Trophoblast cell (in vitro differentiated cells and primary cell): ENCODE results near the gene JUP.

Source experiments
- DNase-seq, 2 donors: peaks; one replicate each; pipeline ENCODE4 v3.0.0-alpha.2; 2016
- H2AFZ ChIP-seq: 2 replicates; pipeline ENCODE4 v1.6.1; 2013; ENCODE audit warnings: low read length, moderate library complexity, mild to moderate bottlenecking; ENCODE audit not compliant: insufficient read depth, poor library complexity
- H2AK5ac ChIP-seq: 2 replicates; pipeline ENCODE4 v1.6.1; 2013; ENCODE audit warnings: mild to moderate bottlenecking, low read length
- H2BK120ac ChIP-seq: 2 replicates; pipeline ENCODE4 v1.6.1; 2013; ENCODE audit warnings: low read length, mild to moderate bottlenecking, moderate library complexity; ENCODE audit not compliant: insufficient read depth, poor library complexity
- H2BK12ac ChIP-seq: 2 replicates; pipeline ENCODE4 v1.6.1; 2013; ENCODE audit warnings: mild to moderate bottlenecking, low read length, moderate library complexity
- H2BK5ac ChIP-seq: 2 replicates; pipeline ENCODE4 v1.6.1; 2013; ENCODE audit warnings: low read length, low read depth, moderate library complexity, mild to moderate bottlenecking; ENCODE audit not compliant: poor library complexity
- H3K14ac ChIP-seq: 2 replicates; pipeline ENCODE4 v1.6.1; 2013; ENCODE audit warnings: mild to moderate bottlenecking, low read length
- H3K18ac ChIP-seq: 2 replicates; pipeline ENCODE4 v1.6.1; 2013; ENCODE audit warnings: mild to moderate bottlenecking, low read length
- H3K23ac ChIP-seq: 2 replicates; pipeline ENCODE4 v1.6.1; 2013; ENCODE audit warnings: low read length
- H3K27ac ChIP-seq: 2 replicates; pipeline ENCODE4 v1.5.1; 2013; ENCODE audit warnings: low read depth, mild to moderate bottlenecking, inconsistent platforms, low read length, moderate library complexity
- H3K27me3 ChIP-seq: 2 replicates; pipeline ENCODE4 v1.6.1; 2013; ENCODE audit warnings: inconsistent platforms, mild to moderate bottlenecking, low read length, moderate library complexity; ENCODE audit not compliant: insufficient read depth
- H3K36me3 ChIP-seq, 2 experiments: 1 replicate in 1 of 2; 2 replicates in 1 of 2; pipeline ENCODE4 v1.6.1; 2013; ENCODE audit warnings: low read length in 2 of 2, mild to moderate bottlenecking in 2 of 2, moderate library complexity in 1 of 2; ENCODE audit not compliant: insufficient read depth in 2 of 2, control insufficient read depth in 1 of 2
- H3K4ac ChIP-seq: 2 replicates; pipeline ENCODE4 v1.6.1; 2013; ENCODE audit warnings: low read depth, mild to moderate bottlenecking, low read length, moderate library complexity
- H3K4me1 ChIP-seq, 2 experiments: 1 replicate in 1 of 2; 2 replicates in 1 of 2; pipeline ENCODE4 v1.6.1; 2013; ENCODE audit warnings: low read length in 2 of 2, mild to moderate bottlenecking in 2 of 2, moderate library complexity in 1 of 2; ENCODE audit not compliant: insufficient read depth in 2 of 2, control insufficient read depth in 1 of 2
- H3K4me2 ChIP-seq: 2 replicates; pipeline ENCODE4 v1.6.1; 2013; ENCODE audit warnings: inconsistent platforms, mild to moderate bottlenecking, low read length, moderate library complexity
- H3K4me3 ChIP-seq: 2 replicates; pipeline ENCODE4 v1.5.1; 2013; ENCODE audit warnings: mild to moderate bottlenecking, low read depth, low read length, inconsistent platforms
- H3K79me1 ChIP-seq: one replicate; pipeline ENCODE4 v1.6.1; 2013; ENCODE audit warnings: low read length
- H3K79me2 ChIP-seq: 2 replicates; pipeline ENCODE4 v1.6.1; 2013; ENCODE audit warnings: low read length, mild to moderate bottlenecking; ENCODE audit not compliant: control insufficient read depth, insufficient read depth, poor library complexity
- H3K9ac ChIP-seq: 2 replicates; pipeline ENCODE4 v1.6.1; 2013; ENCODE audit warnings: mild to moderate bottlenecking, low read length
- H3K9me3 ChIP-seq: 2 replicates; pipeline ENCODE4 v1.6.1; 2013; ENCODE audit warnings: low read depth, mild to moderate bottlenecking, control low read depth, inconsistent platforms, low read length; ENCODE audit not compliant: insufficient read depth
- H4K12ac ChIP-seq: 2 replicates; pipeline ENCODE4 v1.6.1; 2013; ENCODE audit warnings: low read depth, mild to moderate bottlenecking, low read length, moderate library complexity
- H4K8ac ChIP-seq: 2 replicates; pipeline ENCODE4 v1.6.1; 2013; ENCODE audit warnings: low read depth, mild to moderate bottlenecking, low read length, moderate library complexity
- H4K91ac ChIP-seq: one replicate; pipeline ENCODE4 v1.6.1; 2013; ENCODE audit warnings: low read depth, mild to moderate bottlenecking, low read length, moderate library complexity
- WGBS: extraction: QIAGEN DNeasy Blood & Tissue Kit; methylation state at CpG from one replicate; pipeline ENCODE4 v1.1.7; 2013; ENCODE audit warnings: missing lambda C conversion rate; ENCODE audit not compliant: insufficient read length, insufficient coverage; ENCODE audit errors: extremely low coverage; 5-methylcytosine and 5-hydroxymethylcytosine counted together

Gene JUP

GRCh38 chr17:41723801-41724475, 62.6 kb downstream of the JUP start:
- Histone ChIP-seq H2BK120ac (no peak overlapping the region), H3K18ac (no peak overlapping the region), H3K36me3 (no peaks in the 10 kb centered on the region), H3K4me2 (no peak overlapping the region), H2BK5ac (no peak overlapping the region), H3K14ac (no peak overlapping the region), H3K23ac (no peak overlapping the region), H3K4ac (no peak overlapping the region), H3K9me3 (no peaks in the 10 kb centered on the region), H3K27ac (no peak overlapping the region), H4K12ac (no peak overlapping the region), H4K91ac (no peak overlapping the region), H4K8ac (no peak overlapping the region), H3K9ac (no peak overlapping the region), H3K79me2 (no peaks in the 10 kb centered on the region), H2BK12ac (no peak overlapping the region), H3K27me3 (no peaks in the 10 kb centered on the region), H2AFZ (no peak overlapping the region), H3K4me1 (no peaks in the 10 kb centered on the region), H3K79me1 (no peaks in the 10 kb centered on the region), H2AK5ac (no peak overlapping the region), H3K4me3 (no peak overlapping the region)
- DNase-seq: no peak
- no CpG with 5 or more reads among the region's 12 CpGs for WGBS

- Histone ChIP-seq H4K12ac (no peak overlapping the region), H3K36me3 (no peaks in the 10 kb centered on the region), H4K91ac (no peak overlapping the region), H3K79me1 (peaks cover 6% of the 10 kb centered on the region), H3K4ac (no peak overlapping the region), H3K23ac (no peak overlapping the region), H2BK5ac (no peak overlapping the region), H2AFZ (no peak overlapping the region), H3K4me2 (no peak overlapping the region), H3K9me3 (no peaks in the 10 kb centered on the region), H3K27me3 (no peaks in the 10 kb centered on the region), H3K27ac (no peak overlapping the region), H3K4me1 (peaks cover 0 to 5% of the 10 kb centered on the region in 2 experiments), H4K8ac (no peak overlapping the region), H3K14ac (no peak overlapping the region), H3K4me3 (no peak overlapping the region), H3K18ac (no peak overlapping the region), H2BK12ac (no peak overlapping the region), H3K79me2 (no peaks in the 10 kb centered on the region), H2AK5ac (no peak overlapping the region), H3K9ac (no peak overlapping the region), H2BK120ac (no peak overlapping the region)
- DNase-seq: no peak
- no CpG with 5 or more reads among the region's 7 CpGs for WGBS
These were observed 64.3 kb downstream of the JUP start for GRCh38 chr17:41722231-41722630.

- H3K23ac ChIP-seq: no peak overlapping the region
- H4K8ac ChIP-seq: peak overlapping the region; percentile 33
- H2BK12ac ChIP-seq: peak overlapping the region; percentile 56
- H2AFZ ChIP-seq: no peak overlapping the region
- peaks cover 10% of the 10 kb centered on the region for H3K79me1 ChIP-seq
- peak overlapping the region; percentile 55 for H2BK120ac ChIP-seq
- no peak overlapping the region for H3K4ac ChIP-seq
- H3K9ac ChIP-seq: no peak overlapping the region
- peaks cover 2% of the 10 kb centered on the region for H3K79me2 ChIP-seq
- peak overlapping the region; percentile 30 for H3K14ac ChIP-seq
- no peak overlapping the region for H3K4me2 ChIP-seq
- H3K9me3 ChIP-seq: no peaks in the 10 kb centered on the region
- no peak for DNase-seq
- peaks cover 2 to 7% of the 10 kb centered on the region in 2 experiments for H3K4me1 ChIP-seq
- no peaks in the 10 kb centered on the region for H3K36me3 ChIP-seq
- H3K27ac ChIP-seq: peak overlapping the region; percentile 70
- no peak overlapping the region for H4K12ac ChIP-seq
- no CpG with 5 or more reads among the region's 5 CpGs for WGBS
- H3K18ac ChIP-seq: peak overlapping the region; percentile 19
- no peak overlapping the region for H3K4me3 ChIP-seq
- peak overlapping the region; percentile 46 for H2AK5ac ChIP-seq
- H4K91ac ChIP-seq: peak overlapping the region; percentile 69
- no peaks in the 10 kb centered on the region for H3K27me3 ChIP-seq
- no peak overlapping the region for H2BK5ac ChIP-seq
These were observed 68.2 kb downstream of the JUP start for GRCh38 chr17:41718287-41718645.

- Histone ChIP-seq H3K9ac (no peak overlapping the region), H2BK5ac (no peak overlapping the region), H3K9me3 (no peaks in the 10 kb centered on the region), H3K14ac (no peak overlapping the region), H3K27ac (peak overlapping the region; percentile 70), H3K79me2 (peaks cover 2% of the 10 kb centered on the region), H2BK120ac (peak overlapping the region; percentile 57), H3K18ac (no peak overlapping the region), H3K36me3 (no peaks in the 10 kb centered on the region), H3K4ac (no peak overlapping the region), H2AFZ (no peak overlapping the region), H4K91ac (peak overlapping the region; percentile 69), H3K4me3 (no peak overlapping the region), H3K27me3 (no peaks in the 10 kb centered on the region), H3K23ac (no peak overlapping the region), H2BK12ac (peak overlapping the region; percentile 56), H3K4me1 (peaks cover 2 to 7% of the 10 kb centered on the region in 2 experiments), H4K12ac (no peak overlapping the region), H3K79me1 (peaks cover 10% of the 10 kb centered on the region), H3K4me2 (no peak overlapping the region), H2AK5ac (no peak overlapping the region), H4K8ac (no peak overlapping the region)
- no CpG with 5 or more reads among the region's 15 CpGs for WGBS
- DNase-seq: peak; percentile 78 to 85
These were observed 68.9 kb downstream of the JUP start for GRCh38 chr17:41717408-41718286.
